NCI-H2171 (cell line): ENCODE measurements around the gene RBM33.
"Not testable (repeated sequence)": the region's sequence is repeated elsewhere in the genome, so short reads cannot be mapped to it uniquely, and the experiment has no call there.

Source experiments
- DNase-seq: peaks from one replicate; lab custom pipeline; 2025; lab: John Stamatoyannopoulos, UW

Gene RBM33

DNA sequence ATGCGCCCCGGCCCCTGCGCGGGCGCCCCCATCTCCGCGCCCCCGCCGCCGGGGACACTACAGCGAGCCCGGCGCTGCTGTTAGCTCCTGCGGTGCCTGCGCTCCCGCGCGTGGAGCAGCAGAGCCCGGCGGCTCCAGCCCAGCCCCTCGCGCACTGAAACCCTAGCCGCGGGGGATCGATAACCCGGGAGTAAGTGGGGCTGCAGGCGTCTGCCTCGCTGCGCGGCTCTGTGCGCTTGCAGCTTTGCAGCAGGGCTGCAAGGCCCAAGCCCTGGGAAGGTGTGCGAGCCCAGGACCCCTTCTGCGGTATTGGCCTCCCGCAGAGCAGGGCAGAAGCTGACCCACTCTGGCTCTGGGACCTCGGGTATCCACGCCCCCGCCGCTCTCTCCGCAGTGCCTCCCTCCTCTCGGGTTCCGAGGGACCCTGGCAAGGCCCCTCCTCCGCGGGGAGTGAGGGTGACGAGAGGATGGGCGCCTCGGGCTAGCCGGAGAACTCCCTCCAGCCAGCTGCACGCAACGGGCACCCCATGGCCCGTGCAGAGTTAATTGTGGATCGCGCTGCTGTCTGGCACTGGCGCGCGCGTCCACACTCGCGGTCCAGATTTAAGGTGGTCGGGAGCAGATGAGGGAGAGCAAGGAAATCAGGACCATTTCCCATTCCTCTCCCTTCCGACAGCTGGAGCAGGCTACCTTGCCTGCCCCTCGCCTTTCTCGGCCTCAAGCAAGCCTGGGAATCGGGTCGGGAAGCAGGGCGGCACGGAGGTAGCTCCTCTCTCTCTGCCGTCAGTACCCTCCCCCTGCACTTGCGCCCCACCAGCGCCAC, 165.7 kb downstream of the RBM33 start:
- DNase-seq, result no peak

DNA sequence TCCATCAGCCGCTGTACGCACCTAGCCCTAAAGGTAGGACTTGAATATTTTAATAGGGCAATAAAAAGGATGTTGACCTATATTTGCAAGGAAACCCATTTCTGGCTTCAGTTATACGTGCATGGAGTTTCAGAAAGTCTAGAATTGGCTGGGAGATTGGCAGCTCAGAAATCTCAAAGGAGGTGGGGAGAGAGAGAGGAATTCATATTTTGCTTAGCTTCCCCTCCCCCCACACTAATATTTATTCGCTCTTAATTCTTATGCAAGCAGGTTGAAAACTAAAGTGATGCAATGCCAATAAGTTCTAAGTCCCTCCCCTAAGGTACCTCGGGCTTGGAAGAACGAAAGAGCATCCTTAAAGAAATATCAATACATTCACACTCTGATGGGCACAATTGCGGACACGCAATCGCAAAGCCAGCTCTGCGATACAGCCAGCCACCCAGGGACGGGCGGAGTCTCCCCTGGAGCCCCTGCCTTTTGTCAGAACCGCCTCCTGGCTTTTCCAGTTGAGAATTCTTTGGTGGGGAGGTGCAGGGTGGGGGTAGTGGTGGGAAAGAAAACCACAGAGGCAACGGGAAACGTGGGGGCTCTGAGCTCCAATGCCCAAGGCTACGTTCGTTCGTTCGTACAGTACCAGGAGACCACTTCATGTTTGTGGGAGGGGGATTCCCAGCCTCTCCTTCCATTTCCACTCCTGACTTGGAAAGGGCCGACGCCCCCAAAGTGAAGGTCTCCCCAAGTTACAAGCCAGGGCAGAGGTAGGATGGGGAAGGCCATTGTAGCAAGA, 166.5 kb downstream of the RBM33 start:
- DNase-seq, result no peak

DNA sequence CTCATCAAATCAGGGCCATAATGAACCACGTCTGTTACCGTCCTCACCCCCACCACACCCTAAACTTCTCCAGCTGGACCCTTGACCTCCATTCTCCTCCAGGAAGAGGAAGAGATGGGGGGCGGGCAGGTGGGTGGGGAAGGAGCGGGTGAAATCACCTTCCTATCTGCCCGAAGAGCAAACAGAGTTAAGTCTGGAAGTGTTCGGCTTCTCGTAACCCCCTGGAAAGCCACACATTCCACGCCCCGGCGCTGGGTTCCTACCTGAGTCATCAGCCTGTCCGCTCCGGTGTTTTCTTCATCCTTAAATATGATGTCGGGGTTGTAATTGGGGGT, 167.1 kb downstream of the RBM33 start:
- no peak for DNase-seq

DNA sequence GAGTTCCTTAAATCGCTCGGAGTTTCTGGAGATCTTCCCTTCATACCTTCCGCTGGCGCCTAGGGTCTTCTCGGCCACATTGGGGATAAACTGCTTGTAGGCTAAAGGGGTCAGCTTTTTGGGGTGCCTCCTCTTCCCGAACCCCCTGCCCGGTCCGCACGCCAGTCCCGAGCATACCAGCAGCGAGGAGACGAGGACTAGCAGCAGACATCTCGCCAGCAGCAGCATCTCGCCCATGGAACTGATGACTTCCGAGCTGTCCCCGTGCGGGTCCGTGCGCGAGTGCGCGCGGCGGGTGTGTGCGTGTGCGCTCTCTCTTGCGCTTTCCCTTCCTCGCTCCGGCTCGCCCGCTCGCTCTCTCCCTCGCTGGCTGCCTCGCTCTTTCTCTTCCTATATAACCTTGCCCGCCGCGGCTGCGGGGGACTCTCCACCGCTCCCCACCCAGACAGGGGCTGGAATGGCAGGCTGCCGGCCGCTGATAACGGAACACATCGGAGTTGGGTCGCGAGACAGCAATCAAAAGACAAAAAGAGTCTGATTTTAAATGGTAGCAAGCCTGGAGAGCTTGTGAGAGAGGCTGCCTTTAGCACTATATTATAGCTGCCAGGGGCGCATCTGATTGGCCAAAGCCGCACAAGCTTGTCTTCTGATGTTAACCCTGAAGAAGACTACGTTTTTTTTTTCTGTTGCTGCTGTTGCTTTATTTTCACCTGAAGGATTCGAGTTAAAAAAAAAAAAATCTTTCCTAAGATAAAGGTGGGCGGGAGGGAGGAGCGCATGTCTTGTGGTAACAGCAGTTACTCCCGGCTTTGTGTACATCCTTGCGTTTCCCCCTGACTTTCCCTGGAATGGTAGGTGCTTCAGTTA, 167.7 kb downstream of the RBM33 start, which contains the start of gene SHH:
Gene SHH (minus strand): TSS at position 569 of the 867 bp plus-strand sequence. CDS start 341 bp downstream, at position 228.
- no peak for DNase-seq

DNA sequence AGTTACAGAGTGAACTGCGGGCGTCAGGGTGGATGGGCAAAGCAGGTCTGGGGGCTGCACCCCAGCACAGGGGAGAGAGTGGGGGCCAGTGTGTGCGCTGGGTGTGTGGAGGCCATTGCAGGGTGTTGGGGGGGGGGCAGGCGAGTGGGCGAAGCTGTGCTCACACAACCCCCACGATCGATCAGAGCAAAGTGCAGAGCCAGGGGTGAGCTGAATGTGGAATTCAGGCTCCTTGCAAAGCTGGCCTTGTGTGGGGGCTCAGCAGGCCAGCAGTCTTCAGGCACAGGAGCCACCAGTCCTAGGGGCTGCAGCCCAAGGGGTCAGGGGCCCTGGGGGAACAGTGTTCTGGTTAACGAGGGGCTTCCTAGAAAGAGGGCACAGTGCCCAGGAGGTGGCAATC, 168.7 kb downstream of the RBM33 start:
- no peak for DNase-seq

DNA sequence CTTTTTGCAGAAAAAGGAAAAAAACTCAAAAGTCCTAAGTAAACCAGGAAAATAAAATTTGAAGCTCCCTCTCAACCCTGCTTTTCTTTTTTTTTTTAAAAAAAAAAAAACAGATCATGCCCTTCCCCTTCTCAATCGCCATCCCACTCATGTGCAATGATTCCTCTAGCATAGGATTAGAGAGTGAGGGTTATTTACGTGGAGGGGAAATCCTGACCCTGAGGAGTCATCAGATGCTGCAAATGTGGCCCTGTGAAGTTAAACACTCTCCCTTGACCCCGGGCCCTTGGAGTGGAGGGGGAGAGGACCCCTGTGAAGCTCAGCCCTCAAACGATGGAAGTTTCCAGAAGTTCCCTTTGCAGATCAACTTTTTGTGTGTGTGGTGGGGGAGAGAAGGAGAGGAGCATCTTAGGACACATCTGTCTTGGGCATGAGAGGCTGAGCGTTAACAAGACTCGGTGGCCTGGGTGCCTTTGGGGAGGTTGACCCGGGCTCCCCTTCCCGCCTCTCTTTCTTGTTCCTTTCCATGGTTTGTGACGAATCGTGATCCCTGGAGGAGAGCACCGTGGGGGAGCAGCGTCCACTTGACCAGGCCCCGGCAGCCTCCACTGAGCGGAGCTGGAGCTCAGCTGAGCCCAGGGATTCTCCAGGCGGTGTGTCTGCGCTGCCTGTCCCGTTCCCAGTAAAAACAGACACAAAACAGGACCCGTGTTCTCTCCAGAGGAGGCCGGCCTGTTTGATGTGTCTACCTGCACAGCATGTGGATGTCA, 169.3 kb downstream of the RBM33 start:
- no peak for DNase-seq

DNA sequence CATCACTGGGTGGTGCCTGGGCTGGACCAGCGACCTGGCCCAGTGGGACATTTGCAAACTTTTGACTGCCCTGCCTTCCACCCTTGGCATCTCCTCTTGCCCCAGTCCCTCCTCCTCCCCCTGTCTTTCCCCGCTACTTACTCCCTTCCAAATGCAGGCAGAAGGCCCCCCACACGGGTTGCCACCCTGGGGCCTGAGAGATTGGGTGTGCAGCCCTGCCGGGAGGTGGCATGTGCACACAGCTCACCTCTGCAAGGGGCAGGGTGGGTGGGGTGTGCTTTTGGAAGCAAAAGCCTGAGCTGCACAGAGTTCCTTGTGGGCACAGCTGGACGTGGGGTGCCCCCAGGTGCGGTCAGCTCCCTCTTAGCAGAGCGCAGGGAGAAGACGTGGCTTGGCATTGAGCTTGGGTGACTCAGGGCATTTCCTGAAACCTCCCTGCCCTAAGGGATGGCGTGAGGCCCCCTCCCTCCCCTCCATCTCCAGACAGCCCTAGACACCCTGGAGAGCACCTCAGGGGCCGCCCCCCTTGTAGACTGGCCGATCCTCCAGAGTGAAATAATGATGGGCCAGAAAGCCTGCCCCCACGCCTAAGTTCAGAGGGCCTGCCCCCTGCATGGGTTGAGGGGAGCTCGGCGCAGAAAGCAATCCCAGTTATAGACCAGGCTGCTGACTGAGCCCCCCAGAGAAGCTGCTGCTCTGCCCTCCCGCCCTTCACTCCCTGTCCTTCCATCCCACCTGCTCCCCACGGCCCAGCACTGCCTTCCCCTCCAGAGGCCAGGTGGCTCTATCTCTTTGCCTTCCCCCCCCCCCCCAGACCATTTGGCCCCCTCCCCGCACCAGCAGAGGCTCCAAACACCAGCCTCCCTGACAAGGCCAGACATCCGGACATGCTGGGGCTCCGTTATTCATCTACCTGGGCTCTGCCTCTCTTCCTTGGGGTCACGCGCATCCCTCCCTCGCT, 170.1 kb downstream of the RBM33 start:
- no peak for DNase-seq

DNA sequence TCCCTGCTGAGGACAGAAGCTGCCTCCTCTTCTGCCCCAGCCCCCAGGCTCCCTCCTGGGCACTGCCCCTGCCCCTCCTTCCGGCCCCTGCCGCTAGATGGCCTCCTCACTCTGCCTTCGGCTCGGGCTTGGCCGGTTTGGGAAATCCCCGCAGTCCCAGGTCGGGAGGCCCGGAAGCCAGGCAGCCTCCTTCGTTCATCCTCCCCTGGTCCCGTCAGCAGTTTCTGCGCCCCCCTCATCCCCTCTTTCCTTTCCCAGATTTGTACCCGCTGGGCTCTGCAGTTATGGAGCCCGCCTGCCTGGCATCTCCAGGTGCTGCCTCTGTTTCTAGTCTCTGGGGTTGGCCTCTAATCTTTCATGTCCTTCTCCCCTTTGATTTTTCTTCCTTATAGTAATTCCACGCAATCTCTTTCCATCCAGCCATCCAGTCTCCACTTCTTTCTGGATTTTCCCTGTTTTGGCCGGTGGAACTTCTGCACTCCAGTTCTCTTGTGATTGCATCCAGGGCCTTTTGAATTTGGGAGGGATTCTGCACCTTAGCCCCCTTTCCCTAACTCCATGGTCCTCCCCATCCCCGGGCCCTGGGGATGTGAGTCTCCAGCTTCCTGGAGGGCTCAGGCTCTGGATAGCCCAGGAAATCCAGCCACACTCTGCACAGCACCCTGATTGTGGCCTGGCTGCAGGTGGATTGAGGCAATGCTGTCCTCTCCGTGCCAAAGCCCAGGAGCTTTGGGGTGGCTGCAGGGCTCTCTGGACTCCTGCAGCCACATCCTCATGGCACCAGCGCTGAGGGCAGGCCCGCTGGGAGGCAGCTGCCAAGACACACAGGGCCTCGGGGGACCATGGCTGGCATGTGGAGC, 171.1 kb downstream of the RBM33 start:
- peak; percentile 17 for DNase-seq

DNA sequence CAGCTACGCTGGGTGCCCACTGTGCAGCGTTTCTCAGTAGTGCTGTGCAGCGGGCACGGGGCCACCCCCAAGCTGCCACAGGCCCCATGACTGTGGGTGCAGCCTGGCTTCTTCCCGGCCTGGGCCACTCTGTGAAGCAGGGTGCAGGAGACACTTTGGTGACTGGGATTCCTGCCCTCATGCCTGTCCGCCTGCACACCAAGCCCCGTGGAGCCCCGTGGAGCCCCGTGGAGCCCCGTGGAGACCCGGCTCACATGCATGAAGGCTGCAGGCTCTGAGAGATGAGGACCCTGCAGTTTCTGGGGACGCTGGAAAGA, 171.7 kb downstream of the RBM33 start:
- DNase-seq, result no peak

DNA sequence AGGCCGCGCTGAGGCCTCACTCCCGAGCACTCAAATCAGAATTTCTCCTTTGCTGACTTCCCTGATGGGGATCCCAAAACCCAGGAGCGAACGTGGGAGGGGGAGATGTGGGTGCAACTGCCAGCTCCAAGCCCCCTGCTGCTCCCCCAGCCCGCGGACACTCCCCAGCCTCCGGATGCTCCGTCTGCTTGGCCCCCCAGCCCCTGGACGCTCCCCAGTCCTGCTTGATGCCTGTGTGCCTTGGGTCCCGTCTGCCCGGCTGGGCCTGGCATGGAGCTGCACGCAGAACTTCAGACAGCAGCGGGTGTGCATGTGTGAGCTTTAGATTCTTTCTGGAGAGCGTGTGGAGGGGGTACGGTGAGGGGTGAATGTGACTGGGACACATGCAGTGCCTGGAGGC, 172.5 kb downstream of the RBM33 start:
- DNase-seq, result no peak

DNA sequence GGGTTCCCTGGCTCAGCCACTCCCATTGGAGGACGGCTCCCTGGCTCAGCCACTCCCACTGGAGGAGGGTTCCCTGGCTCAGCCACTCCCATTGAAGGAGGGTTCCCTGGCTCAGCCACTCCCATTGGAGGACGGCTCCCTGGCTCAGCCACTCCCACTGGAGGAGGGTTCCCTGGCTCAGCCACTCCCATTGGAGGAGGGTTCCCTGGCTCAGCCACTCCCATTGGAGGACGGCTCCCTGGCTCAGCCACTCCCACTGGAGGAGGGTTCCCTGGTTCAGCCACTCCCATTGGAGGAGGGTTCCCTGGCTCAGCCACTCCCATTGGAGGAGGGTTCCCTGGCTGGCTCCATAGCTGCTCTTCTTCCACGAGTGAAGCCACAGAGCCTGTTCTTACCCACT, 173.1 kb downstream of the RBM33 start:
- DNase-seq, result not testable (repeated sequence)

DNA sequence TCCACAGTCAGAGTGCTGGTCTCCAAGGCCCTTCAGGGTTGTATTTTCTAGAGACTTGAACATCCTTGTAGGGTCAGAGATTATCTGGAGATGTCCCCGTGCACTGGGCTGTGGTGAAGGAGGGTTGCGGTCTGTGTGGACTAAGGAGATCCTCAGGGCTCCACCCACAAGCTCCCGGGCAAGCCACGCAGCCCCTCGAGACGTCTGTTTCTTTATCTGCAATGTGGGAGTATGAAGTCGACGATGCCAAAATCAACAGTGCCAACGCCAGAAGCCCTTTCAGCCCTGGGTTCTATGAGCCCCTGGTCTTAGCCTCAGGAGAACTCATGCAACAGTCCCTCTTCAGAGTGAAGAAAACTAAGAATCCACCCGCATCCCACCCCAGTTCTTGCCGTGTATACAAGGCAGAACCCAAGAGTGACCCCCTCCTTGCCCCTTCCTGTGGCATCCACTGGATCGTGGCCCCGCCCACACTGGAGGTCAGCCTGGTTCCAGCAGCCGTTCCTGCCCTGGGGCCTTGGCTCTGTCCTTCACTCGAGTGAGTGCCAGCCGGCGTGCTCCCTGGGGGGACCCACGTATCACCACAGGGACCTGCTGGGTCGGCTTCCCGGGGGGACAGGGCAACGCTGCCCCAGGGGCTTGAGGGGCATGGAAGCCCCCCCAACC, 173.8 kb downstream of the RBM33 start:
- DNase-seq, result no peak

DNA sequence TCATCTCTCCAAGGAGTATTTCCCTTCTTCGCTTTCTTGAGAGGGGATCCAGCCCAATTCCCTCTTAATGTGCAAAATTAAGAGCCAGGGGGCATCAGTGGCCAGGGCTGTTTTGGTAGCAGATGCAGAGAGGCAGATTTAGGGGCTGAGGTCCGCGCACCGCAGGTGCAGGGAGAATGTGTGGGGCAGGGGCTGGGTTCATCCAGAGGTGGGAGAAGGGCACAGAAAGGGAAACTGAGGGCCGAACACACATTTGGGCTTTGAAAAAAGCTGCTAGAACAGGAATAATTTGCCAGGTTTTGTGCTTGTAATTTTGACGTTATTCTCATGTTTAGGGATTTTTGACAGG, 174.3 kb downstream of the RBM33 start:
- no peak for DNase-seq

DNA sequence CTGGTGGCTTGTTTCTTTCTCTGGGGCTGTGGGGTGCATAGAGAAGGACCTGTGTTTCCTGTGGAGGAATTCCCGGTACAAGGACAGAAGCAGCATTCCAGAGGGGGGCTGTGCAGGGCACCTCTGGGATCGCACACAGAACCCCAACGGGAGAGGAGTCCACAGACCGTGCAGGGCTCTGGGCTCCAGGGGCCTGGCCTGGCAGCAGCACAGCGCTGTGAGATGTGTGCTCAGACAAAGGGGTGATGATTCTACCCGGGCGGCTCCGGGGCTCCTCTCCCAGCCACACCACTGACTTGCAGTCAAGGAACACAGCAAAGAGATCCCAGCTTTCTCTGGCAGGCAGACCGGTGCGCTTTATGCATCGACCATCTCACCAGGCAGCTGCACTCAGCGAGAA, 174.7 kb downstream of the RBM33 start:
- DNase-seq, result no peak

DNA sequence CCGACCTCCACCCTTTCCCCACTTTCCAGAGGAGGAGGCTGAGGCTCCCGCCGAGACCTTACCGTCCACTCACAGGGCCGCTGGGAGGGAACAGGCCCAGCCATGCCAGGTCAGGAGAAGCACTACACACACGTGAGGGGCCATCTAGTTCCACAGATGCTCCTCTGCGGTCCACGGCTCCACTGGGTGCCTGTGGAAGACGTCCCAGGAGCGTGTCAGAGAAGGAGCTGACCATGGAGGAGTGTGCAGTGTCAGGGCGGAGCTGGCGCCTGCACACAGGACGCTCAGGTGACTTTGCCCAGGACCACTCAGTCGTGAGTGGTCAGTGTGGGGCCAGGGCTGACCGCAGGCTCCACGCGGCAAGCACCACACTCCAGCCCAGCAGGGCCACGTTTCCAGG, 175.8 kb downstream of the RBM33 start:
- no peak for DNase-seq

DNA sequence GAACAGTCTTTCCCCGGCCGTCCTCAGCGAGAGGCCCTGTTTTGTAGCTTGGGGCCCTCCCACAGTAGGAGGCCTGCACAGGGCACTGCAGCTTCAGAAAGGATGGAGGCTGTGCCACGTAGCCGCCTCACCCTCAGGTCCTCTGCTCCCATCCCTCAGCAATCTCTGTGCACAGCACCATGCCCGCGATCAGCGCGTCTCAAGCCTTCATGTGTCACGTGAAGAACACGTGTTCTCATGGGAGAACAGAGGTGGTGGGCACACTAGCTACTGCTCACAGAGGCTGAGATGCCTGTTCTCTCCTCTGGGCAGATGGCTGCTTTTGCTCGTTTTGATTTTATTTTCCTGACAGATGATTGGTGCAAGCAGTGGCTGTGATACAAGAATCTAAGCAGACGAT, 176.3 kb downstream of the RBM33 start:
- no peak for DNase-seq

DNA sequence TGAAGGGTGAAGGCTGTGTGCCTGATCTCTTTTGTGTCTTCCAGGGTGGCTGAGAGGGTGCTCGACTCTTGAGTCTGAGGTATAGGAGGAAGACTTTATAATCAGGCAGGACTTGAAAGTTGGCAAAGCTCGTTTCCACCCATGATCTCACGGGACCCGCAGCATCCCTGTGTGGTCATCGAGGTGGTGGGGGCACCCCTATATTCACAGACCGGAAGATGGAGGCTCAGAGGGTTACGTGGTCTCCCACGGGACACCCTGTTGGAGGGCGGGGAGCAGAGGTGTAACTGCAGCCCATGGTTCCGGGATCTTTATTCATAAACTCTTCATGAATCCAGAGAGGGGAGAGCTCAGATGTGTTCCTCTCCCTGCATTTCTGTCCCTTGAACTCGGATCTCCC, 177.4 kb downstream of the RBM33 start:
- DNase-seq, result no peak

DNA sequence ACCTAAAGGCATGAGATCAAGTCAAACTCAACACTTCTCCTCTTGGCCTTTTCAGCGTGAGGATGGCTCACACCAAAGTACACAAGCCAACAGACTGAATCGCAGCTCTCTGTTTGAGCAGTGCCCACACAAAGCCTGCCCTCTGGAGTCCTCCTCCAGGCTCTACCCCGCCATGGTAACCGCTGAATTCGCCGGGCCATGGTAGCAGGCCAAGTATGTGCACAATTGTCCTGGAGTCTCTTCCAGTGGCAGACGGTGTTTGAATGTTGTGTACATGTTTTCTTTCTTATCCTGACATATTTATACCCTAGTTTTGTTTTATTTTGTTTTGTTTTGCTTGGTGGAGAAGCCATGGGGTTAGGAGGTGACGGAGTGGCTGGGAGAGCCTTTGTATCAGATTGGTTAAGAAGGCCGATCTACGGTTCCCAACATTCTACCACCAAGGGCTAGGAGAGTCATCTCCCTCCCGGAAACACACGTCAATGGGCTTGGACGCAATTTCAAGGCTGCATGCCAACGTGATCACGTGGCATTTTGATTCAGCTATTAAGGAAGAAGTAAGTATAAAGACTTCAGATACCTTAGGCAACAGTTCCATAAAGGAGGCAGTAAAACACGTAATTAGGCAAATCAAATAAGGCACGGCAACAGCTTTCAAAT, 179.9 kb downstream of the RBM33 start:
- no peak for DNase-seq

DNA sequence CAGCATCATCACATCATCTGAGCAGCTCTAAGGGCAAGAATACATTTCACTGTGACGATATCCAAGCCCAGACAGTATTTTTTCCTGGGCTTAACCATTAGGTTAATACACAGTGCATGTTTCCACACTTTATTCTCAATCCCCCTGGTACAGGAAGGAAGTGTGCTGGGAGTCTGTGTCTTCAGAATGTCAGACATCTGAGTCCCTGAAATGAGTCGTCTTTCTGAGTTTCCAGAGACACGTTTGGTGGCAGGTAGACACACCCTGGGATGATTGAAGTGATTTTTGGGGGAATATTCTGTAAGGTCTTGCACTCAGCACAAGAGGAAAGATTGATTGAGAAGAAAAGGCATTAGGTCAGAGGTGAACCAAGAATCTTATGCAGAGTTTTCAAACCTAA, 180.9 kb downstream of the RBM33 start:
- DNase-seq, result no peak
